Mucosa of descending colon (tissue), 3 donors: ENCODE results near the gene VPS50. TPM values are rescaled to one million over a fixed set of nuclear protein-coding genes. Genes with fewer than 3 reads are reported as not detected.

ENCODE experiments used
- ATAC-seq: fragments of 200-7000 bp; cut with Tn5 transposase; one replicate; pipeline ENCODE4 v1.9.1; 2020; ENCODE audit warnings: mild to moderate bottlenecking, moderate library complexity
- DNase-seq, 3 donors: peaks; one replicate each; pipeline ENCODE4 v3.0.0-alpha.2; 2020
- H3K36me3 ChIP-seq: fragments of 200-600 bp; one replicate; pipeline ENCODE4 v1.8.0; 2021; ENCODE audit warnings: low read depth, mild to moderate bottlenecking
- H3K4me1 ChIP-seq: fragments of 200-600 bp; one replicate; pipeline ENCODE4 v1.8.0; 2021; ENCODE audit warnings: low read depth, mild to moderate bottlenecking
- H3K4me3 ChIP-seq: fragments of 200-600 bp; one replicate; pipeline ENCODE4 v1.8.0; 2021; ENCODE audit warnings: mild to moderate bottlenecking
- H3K9me3 ChIP-seq: fragments of 200-600 bp; one replicate; pipeline ENCODE4 v1.8.0; 2021; ENCODE audit warnings: mild to moderate bottlenecking
- intact Hi-C, 2 donors: fragments of 100-400 bp; cut with DNase I in 1 of 2; cut with micrococcal nuclease in 1 of 2; formaldehyde crosslinking; loops; one replicate each; pipeline versions ENCODE4 v1.11.0 to v1.11.1; 2022; cut with DNase I, micrococcal nuclease
- total RNA-seq, 3 donors: library from RNA; stranded (reverse); fragmentation: NEBNext Ultra II Directional in 2 of 3; extraction: Animal tissue kit (Norgen Biotek cat#: 25700) in 2 of 3; gene quantifications; one replicate each; pipeline versions ENCODE4 v1.2.1 to v1.2.4, GENCODE V29; 2021 to 2023
- TF ChIP-seq, protein P1 (sequence below): fragments of 200-600 bp; IDR thresholded peaks from one replicate; pipeline ENCODE4 v1.8.0; 2022; ENCODE audit warnings: antibody characterized with exemption, mild to moderate bottlenecking
- donor health status: DM: no; HTN: no; CAD: no; lungs with moderate emphysema.
- donor health status: DM: no; HTN: no; CAD: no.
- donor health status: DM: no; HTN: yes; CAD: no.

Gene VPS50
- total RNA-seq, 3 donors from 2014 or later: 24.6 to 42.4 (median 30.2) TPM

DNA sequence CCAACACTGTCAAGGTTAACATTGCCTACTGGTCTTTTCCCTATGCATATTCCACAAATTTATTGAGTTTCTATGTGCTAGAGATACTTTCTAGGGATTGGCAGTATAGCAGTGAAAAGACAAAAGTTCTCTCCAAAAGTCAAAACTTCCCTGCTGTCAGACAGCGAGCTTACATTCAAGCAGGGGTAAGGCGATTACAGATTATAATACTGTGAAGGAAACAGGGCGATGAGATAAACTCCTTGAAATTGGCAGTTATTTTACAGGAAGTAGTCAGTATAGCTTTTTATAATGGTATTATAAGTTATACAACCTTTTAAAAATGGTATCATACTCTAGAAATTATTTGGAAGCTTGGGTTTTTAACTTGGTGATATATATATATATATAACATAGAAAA lies 9.9 kb downstream of the VPS50 start:
- no peak for ATAC-seq
- no peak for DNase-seq
- intact Hi-C loops: no loop called here
- H3K4me3 ChIP-seq: no peak overlapping the region
- H3K36me3 ChIP-seq: no peaks in the 10 kb centered on the region
- H3K9me3 ChIP-seq: no peaks in the 10 kb centered on the region
- TF ChIP-seq, protein P1, sequence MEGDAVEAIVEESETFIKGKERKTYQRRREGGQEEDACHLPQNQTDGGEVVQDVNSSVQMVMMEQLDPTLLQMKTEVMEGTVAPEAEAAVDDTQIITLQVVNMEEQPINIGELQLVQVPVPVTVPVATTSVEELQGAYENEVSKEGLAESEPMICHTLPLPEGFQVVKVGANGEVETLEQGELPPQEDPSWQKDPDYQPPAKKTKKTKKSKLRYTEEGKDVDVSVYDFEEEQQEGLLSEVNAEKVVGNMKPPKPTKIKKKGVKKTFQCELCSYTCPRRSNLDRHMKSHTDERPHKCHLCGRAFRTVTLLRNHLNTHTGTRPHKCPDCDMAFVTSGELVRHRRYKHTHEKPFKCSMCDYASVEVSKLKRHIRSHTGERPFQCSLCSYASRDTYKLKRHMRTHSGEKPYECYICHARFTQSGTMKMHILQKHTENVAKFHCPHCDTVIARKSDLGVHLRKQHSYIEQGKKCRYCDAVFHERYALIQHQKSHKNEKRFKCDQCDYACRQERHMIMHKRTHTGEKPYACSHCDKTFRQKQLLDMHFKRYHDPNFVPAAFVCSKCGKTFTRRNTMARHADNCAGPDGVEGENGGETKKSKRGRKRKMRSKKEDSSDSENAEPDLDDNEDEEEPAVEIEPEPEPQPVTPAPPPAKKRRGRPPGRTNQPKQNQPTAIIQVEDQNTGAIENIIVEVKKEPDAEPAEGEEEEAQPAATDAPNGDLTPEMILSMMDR: no peak
- peaks cover 6% of the 10 kb centered on the region for H3K4me1 ChIP-seq

DNA sequence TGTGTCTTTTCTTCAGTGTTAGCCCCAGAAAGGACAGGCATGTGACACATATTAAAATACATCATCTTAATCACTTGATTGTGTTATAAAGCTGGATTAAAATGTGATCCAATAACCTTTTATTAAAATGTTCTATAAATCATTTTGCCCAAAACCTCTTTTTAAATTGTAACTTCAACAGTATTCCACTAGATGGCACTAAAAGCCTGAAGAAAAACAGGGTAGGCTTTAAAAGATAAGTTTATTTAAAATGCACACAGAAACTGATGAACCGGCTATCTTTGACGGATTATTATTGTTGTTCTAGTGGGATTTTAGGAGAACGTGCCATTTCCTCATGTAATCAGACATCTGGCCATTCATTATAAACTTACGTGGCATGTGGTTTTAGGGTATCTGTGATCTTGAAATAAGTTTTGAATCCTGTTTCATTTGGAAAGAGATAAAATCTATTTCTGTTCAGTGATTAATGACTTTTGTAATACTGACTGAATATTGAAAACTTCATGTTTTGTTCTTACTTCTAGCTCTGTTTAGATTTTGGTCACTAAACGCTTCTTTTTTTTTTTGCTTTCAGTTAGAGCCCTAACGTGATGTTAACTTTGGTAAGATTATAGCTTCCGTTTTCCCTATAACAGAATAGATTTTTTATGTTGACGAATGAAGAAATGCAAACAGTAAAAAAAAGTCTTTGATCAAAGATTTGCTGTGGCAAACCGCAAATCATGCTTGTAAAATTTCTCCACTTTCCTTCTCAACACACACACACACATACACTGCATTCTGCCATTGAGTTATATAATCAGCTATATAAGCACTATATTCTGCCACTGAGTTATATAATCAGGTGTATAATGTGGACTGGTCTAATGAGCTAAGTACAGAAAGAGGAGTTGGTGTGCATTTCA lies 13.6 kb downstream of the VPS50 start:
- no peaks in the 10 kb centered on the region for H3K9me3 ChIP-seq
- no peaks in the 10 kb centered on the region for H3K36me3 ChIP-seq
- H3K4me3 ChIP-seq: no peak overlapping the region
- peak; percentile 60 for ATAC-seq
- intact Hi-C loops: no loop called here
- H3K4me1 ChIP-seq: peaks cover 2% of the 10 kb centered on the region
- DNase-seq: peak in 1 of 3 donors; percentile 28
- TF ChIP-seq, protein P1: no peak

DNA sequence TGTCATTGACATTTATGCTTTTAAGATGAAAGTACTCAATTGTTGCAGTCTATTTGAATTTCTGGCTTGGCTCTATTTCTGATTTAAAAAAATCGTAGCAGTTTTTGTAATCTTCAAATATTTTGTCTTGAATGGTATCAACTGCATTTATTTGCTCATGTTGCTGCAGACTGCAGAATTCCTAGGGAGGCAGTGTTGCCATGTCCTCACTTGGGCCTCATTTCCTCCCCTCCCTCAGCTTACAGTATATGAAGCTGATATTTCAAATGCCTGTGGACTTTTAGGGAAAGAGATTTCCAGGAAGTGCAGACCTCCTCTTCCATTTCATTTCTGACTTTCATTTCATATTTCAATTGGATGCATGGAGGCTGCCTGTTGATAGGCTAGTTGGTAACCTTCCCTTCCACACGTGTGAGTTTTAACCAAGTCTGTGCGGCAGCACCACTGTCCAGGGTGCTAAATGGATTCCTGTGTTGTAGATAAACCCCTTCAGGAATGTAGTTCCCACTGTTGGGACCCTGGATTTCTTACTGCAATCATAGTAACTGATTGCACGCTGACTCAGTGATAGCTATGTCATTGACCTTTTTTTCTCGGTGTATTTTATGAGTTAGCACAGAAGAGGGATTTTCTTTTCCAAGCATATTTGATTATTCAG lies 17.5 kb downstream of the VPS50 start:
- intact Hi-C loops: no loop called here

DNA sequence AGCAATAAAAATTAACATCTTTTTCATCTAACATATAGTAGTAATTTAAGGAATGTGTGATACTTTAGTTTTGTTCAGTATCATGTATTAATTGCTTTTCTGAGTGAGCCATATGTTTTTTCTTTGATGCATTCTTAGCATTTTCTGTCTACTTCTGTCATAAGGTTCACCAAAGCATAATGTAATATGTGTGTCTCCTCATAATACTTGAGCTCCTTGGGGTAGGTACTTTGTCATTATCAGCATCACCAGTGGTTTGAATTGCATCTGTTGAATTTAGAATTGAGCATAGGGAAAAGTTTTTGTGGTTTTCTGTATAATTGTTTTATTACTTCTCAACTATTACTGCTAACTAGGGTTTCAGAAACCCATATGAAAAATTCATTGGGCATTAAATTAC lies 26.5 kb downstream of the VPS50 start:
- no peaks in the 10 kb centered on the region for H3K4me1 ChIP-seq
- TF ChIP-seq, protein P1: no peak
- intact Hi-C loops: no loop called here
- DNase-seq (no peak), ATAC-seq (no peak)
- H3K4me3 ChIP-seq: no peak overlapping the region
- H3K36me3 ChIP-seq: peaks cover 6% of the 10 kb centered on the region
- H3K9me3 ChIP-seq: no peaks in the 10 kb centered on the region

More for the DNA sequence above, 17.5 kb downstream of the VPS50 start:
- TF ChIP-seq, protein P1: no peak
- no peaks in the 10 kb centered on the region for H3K9me3 ChIP-seq
- no peaks in the 10 kb centered on the region for H3K36me3 ChIP-seq
- DNase-seq (no peak), ATAC-seq (no peak)
- H3K4me3 ChIP-seq: no peak overlapping the region
- peaks cover 2% of the 10 kb centered on the region for H3K4me1 ChIP-seq

DNA sequence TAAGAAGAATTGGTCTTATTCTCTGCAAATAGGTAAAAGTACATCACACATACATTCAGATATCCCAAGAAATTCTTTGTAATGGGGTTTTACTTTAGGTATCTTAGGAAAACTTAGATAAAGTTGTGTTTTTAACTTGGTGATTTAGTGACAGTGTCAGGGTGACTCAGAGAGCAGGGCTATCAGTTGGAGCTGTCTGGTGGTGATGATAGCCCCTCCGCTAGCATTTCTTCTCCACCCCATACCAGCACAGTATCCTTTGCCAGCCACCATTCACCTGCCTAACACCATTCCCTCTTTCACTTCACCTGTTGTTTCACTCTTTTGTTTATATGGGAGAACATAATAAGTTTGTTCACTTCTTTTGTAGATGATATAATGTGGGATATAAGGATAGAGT lies 30.4 kb downstream of the VPS50 start:
- ATAC-seq: no peak
- no peak for DNase-seq
- TF ChIP-seq, protein P1: no peak
- intact Hi-C loops: no loop called here
- Histone ChIP-seq H3K36me3 (peaks cover 6% of the 10 kb centered on the region), H3K9me3 (no peaks in the 10 kb centered on the region), H3K4me3 (no peak overlapping the region), H3K4me1 (no peaks in the 10 kb centered on the region)
